ENCODE data around the gene ZXDA. TPM values are rescaled to one million over a fixed set of nuclear protein-coding genes. Genes with fewer than 3 reads are reported as not detected.
A peak's percentile ranks its signal among the peaks of the same experiment; 100 is the strongest.
"Not testable (repeated sequence)": the region's sequence is repeated elsewhere in the genome, so short reads cannot be mapped to it uniquely, and the experiment has no call there.

The ZXDA gene
- total RNA-seq, 1 experiment from 2014 or later, result not detected

- not testable (repeated sequence) for H3K4me3 Mint-ChIP-seq; H2AFZ ChIP-seq (ENCODE audit: low read length); H2BK12ac ChIP-seq (ENCODE audit: insufficient read length, low read depth, low read length); H3K56ac ChIP-seq (ENCODE audit: insufficient read length, low read depth, low read length); H4K5ac ChIP-seq (ENCODE audit: insufficient read length, low read depth, low read length); H4K8ac ChIP-seq (replicated peaks; ENCODE audit: insufficient read length, low read depth, low read length); H2BK15ac ChIP-seq (ENCODE audit: low read depth, low read length); H3K27me3 Mint-ChIP-seq (ENCODE audit: low read depth); H3K4me1 ChIP-seq (ENCODE audit: insufficient read depth, low read length); H3K79me2 ChIP-seq (ENCODE audit: insufficient read depth, low read length); H2BK120ac ChIP-seq (ENCODE audit: low read depth, low read length, poor library complexity, severe bottlenecking); H2BK20ac ChIP-seq (ENCODE audit: low read depth, low read length, poor library complexity, severe bottlenecking); H4K20me1 ChIP-seq (ENCODE audit: control insufficient read depth, insufficient read depth, insufficient read length); H3K27ac Mint-ChIP-seq; H2BK5ac ChIP-seq (ENCODE audit: insufficient read length, low read length); H4K91ac ChIP-seq (ENCODE audit: insufficient read length, low read depth, low read length); H2AK5ac ChIP-seq (ENCODE audit: insufficient read length, low read length); H3K23ac ChIP-seq (ENCODE audit: insufficient read length, low read depth, low read length); DNase-seq; H3K9ac ChIP-seq (ENCODE audit: extremely low read depth, insufficient read length, low read length); H3K27ac ChIP-seq (ENCODE audit: insufficient read length, low read depth, low read length); H3T11ph ChIP-seq (ENCODE audit: low read length); H3K23me2 ChIP-seq (ENCODE audit: insufficient read length, low read depth, low read length, poor library complexity, severe bottlenecking); H3K4ac ChIP-seq (ENCODE audit: low read depth, low read length); H3K79me1 ChIP-seq (ENCODE audit: insufficient read depth, low read depth, low read length, poor library complexity, severe bottlenecking); H3K27me3 ChIP-seq (ENCODE audit: insufficient read depth, low read length); H3K14ac ChIP-seq (ENCODE audit: insufficient read depth, low read length); H3K18ac ChIP-seq (ENCODE audit: insufficient read length, low read depth, low read length); H3K4me1 Mint-ChIP-seq
- Mint-ChIP-seq H3K9me3 (peaks cover 66 to 76% of the 10 kb centered on the region in 2 experiments), H3K36me3 (ENCODE audit: insufficient read depth in 1 of 3, low read depth in 3 of 3) (peaks cover 6 to 11% (median 8%) of the 10 kb centered on the region in 3 experiments; a peak in 6 of 7 replicates)
- no CpG with 5 or more reads among the region's 28 CpGs for WGBS (ENCODE audit: extremely low coverage, insufficient read length, low lambda C conversion rate)
- Histone ChIP-seq H3K4me2 (ENCODE audit: insufficient read depth, insufficient read length, low read length) (peak overlapping the region; percentile 43), H3K9me3 (ENCODE audit: control insufficient read depth, low read depth, low read length) (peaks cover 16% of the 10 kb centered on the region)
Measured at GRCh38 chrX:57908972-57909594, 1.2 kb downstream of the ZXDA start.

Measured in H9 (cell line).